K562 (cell line): ENCODE results near the gene BCL7C. TPM values are rescaled to one million over a fixed set of nuclear protein-coding genes. Genes with fewer than 3 reads are reported as not detected.

Experiments
- ATF7 ChIP-seq: fragments of 450-650 bp; IDR thresholded peaks from 2 replicates; pipeline ENCODE4 v1.7.1; 2014; ENCODE audit warnings: mild to moderate bottlenecking, moderate library complexity
- BRF1 ChIP-seq: IDR thresholded peaks from 3 replicates; pipeline ENCODE4 v1.6.1; 2011; ENCODE audit warnings: borderline replicate concordance, mild to moderate bottlenecking; ENCODE audit not compliant: insufficient read length; ENCODE audit errors: extremely low read depth
- CXXC5 ChIP-seq: fragments of 250-450 bp; sonication (Bioruptor Pico); IDR thresholded peaks from 2 replicates; pipeline ENCODE4 v1.8.0; 2022; ENCODE audit warnings: inconsistent platforms, mild to moderate bottlenecking, moderate library complexity
- ELF4 ChIP-seq: fragments of 450-650 bp; formaldehyde crosslinking; IDR thresholded peaks from 2 replicates; pipeline ENCODE4 v1.4.0; 2022; ENCODE audit warnings: missing genetic modification characterization
- IFI16 ChIP-seq: fragments of 250-450 bp; sonication (Bioruptor Pico); IDR thresholded peaks from 2 replicates; pipeline ENCODE4 v2.1.2; 2022; ENCODE audit warnings: mild to moderate bottlenecking, inconsistent platforms
- MBD1 ChIP-seq: fragments of 250-450 bp; sonication (Bioruptor Pico); IDR thresholded peaks from 2 replicates; pipeline ENCODE4 v1.8.0; 2022; ENCODE audit warnings: inconsistent platforms
- MECOM ChIP-seq: fragments of 250-450 bp; sonication (Bioruptor Pico); IDR thresholded peaks from 2 replicates; pipeline ENCODE4 v1.8.0; 2022; ENCODE audit warnings: inconsistent platforms
- PHF8 ChIP-seq: fragments of 200-600 bp; sonication (generic); IDR thresholded peaks from 2 replicates; pipeline ENCODE4 v1.6.1; 2012; ENCODE audit warnings: mixed run types, mild to moderate bottlenecking, inconsistent platforms, low read length, moderate library complexity, borderline replicate concordance
- SETDB1 ChIP-seq: IDR thresholded peaks from one replicate; pipeline ENCODE4 v1.6.1; 2012; ENCODE audit warnings: low read length, control low read depth, inconsistent platforms
- UBTF ChIP-seq, 2 experiments: IDR thresholded peaks; 2 replicates each; pipeline ENCODE4 v1.6.1; 2012; ENCODE audit warnings: improper control_type of control experiment in 2 of 2, low read depth in 2 of 2, low read length in 2 of 2, borderline replicate concordance in 1 of 2
- ZNF780A ChIP-seq: fragments of 250-450 bp; sonication (Bioruptor Pico); IDR thresholded peaks from 2 replicates; pipeline ENCODE4 v1.5.0; 2021; ENCODE audit warnings: mild to moderate bottlenecking
- ZSCAN32 ChIP-seq: fragments of 450-650 bp; formaldehyde crosslinking; IDR thresholded peaks from 2 replicates; pipeline ENCODE4 v1.4.0; 2020; ENCODE audit warnings: mild to moderate bottlenecking, moderate library complexity
- polyA plus RNA-seq, 8 experiments: library from polyadenylated mRNA; depleted of rRNA in 4 of 8; stranded (reverse) in 5 of 8; unstranded in 3 of 8; fragments of >200 nt; fragmentation: Nextera tagmentation in 2 of 8; fragmentation: Illumina TruSeq in 1 of 8; extraction: Ambion mirVana in 2 of 8; extraction: Trizol in 1 of 8; gene quantifications; 2 replicates each; pipeline versions ENCODE4 v1.2.1 to v1.2.3, GENCODE V29; 2011 to 2014; ENCODE audit warnings: inconsistent platforms in 1 of 8, missing spikeins in 1 of 8
- total RNA-seq, 7 experiments: library from RNA; depleted of rRNA in 6 of 7; stranded (reverse); fragments of >200 nt in 6 of 7; fragmentation: Illumina TruSeq in 2 of 7; extraction: Trizol in 2 of 7; gene quantifications; 2 replicates each; pipeline versions ENCODE4 v1.2.1 to v1.2.3, GENCODE V29; 2011 to 2021; ENCODE audit warnings: low replicate concordance in 1 of 7
- TF ChIP-seq, protein P1 (sequence below): fragments of 450-650 bp; IDR thresholded peaks from 2 replicates; pipeline ENCODE4 v1.6.1; 2016
- TF ChIP-seq, protein P2 (sequence below): fragments of 250-450 bp; sonication (Bioruptor Pico); IDR thresholded peaks from 2 replicates; pipeline ENCODE4 v1.8.0; 2022; ENCODE audit warnings: moderate library complexity, mild to moderate bottlenecking, inconsistent platforms
- TF ChIP-seq, protein P3 (sequence below), 2 experiments: fragments of 150-350 bp in 1 of 2; IDR thresholded peaks; 2 replicates each; pipeline ENCODE4 v1.6.1; 2012 to 2016; ENCODE audit warnings: low read depth in 2 of 2, low read length in 2 of 2, mild to moderate bottlenecking in 1 of 2, moderate library complexity in 1 of 2
- TF ChIP-seq, protein P4 (sequence below): sonication (generic); IDR thresholded peaks from 2 replicates; pipeline ENCODE4 v1.6.1; 2016

The BCL7C gene
- total and polyA plus RNA-seq, 9 of the 15 experiments (the other 6 are each of a cell fraction or from before 2014, with no cell fraction given) = 1.7 to 85.8 (median 19.6) TPM

- TF ChIP-seq IFI16 (no peak), BRF1 (no peak), SETDB1 (no peak), CXXC5 (CRISPR knock-in tag) (no peak), ELF4 (CRISPR knock-in tag) (0 out of 2 replicates have a peak, but pooled peaks have one; percentile 50), ZNF780A (CRISPR knock-in tag) (no peak), ZSCAN32 (CRISPR knock-in tag) (no peak), ATF7 (peak; percentile 21; the same call in 1 of the 2 replicates), UBTF (IDR thresholded peaks at IDR 0.05; ENCODE audit: borderline replicate concordance in 1 of 2, low read depth in 2 of 2, low read length in 2 of 2) (no peak), PHF8 (no peak), MECOM (0 out of 2 replicates have a peak, but pooled peaks have one; percentile 14), MBD1 (CRISPR knock-in tag) (peak; percentile 89; the same call in 1 of the 2 replicates)
- TF ChIP-seq, protein P1, sequence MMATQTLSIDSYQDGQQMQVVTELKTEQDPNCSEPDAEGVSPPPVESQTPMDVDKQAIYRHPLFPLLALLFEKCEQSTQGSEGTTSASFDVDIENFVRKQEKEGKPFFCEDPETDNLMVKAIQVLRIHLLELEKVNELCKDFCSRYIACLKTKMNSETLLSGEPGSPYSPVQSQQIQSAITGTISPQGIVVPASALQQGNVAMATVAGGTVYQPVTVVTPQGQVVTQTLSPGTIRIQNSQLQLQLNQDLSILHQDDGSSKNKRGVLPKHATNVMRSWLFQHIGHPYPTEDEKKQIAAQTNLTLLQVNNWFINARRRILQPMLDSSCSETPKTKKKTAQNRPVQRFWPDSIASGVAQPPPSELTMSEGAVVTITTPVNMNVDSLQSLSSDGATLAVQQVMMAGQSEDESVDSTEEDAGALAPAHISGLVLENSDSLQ = no peak
- TF ChIP-seq, protein P2, sequence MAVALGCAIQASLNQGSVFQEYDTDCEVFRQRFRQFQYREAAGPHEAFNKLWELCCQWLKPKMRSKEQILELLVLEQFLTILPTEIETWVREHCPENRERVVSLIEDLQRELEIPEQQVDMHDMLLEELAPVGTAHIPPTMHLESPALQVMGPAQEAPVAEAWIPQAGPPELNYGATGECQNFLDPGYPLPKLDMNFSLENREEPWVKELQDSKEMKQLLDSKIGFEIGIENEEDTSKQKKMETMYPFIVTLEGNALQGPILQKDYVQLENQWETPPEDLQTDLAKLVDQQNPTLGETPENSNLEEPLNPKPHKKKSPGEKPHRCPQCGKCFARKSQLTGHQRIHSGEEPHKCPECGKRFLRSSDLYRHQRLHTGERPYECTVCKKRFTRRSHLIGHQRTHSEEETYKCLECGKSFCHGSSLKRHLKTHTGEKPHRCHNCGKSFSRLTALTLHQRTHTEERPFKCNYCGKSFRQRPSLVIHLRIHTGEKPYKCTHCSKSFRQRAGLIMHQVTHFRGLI (CRISPR knock-in tag) = no peak
- TF ChIP-seq, protein P3, sequence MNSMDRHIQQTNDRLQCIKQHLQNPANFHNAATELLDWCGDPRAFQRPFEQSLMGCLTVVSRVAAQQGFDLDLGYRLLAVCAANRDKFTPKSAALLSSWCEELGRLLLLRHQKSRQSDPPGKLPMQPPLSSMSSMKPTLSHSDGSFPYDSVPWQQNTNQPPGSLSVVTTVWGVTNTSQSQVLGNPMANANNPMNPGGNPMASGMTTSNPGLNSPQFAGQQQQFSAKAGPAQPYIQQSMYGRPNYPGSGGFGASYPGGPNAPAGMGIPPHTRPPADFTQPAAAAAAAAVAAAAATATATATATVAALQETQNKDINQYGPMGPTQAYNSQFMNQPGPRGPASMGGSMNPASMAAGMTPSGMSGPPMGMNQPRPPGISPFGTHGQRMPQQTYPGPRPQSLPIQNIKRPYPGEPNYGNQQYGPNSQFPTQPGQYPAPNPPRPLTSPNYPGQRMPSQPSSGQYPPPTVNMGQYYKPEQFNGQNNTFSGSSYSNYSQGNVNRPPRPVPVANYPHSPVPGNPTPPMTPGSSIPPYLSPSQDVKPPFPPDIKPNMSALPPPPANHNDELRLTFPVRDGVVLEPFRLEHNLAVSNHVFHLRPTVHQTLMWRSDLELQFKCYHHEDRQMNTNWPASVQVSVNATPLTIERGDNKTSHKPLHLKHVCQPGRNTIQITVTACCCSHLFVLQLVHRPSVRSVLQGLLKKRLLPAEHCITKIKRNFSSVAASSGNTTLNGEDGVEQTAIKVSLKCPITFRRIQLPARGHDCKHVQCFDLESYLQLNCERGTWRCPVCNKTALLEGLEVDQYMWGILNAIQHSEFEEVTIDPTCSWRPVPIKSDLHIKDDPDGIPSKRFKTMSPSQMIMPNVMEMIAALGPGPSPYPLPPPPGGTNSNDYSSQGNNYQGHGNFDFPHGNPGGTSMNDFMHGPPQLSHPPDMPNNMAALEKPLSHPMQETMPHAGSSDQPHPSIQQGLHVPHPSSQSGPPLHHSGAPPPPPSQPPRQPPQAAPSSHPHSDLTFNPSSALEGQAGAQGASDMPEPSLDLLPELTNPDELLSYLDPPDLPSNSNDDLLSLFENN (IDR thresholded peaks at IDR 0.05; ENCODE audit: low read depth in 2 of 2, low read length in 2 of 2) = no peak
- TF ChIP-seq, protein P4, sequence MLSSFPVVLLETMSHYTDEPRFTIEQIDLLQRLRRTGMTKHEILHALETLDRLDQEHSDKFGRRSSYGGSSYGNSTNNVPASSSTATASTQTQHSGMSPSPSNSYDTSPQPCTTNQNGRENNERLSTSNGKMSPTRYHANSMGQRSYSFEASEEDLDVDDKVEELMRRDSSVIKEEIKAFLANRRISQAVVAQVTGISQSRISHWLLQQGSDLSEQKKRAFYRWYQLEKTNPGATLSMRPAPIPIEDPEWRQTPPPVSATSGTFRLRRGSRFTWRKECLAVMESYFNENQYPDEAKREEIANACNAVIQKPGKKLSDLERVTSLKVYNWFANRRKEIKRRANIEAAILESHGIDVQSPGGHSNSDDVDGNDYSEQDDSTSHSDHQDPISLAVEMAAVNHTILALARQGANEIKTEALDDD = peak; percentile 63
Observed at GRCh38 chr16:30895627-30896260, 1.9 kb upstream of the BCL7C start (continued).
